A549 (cell line): ENCODE data around the gene PTPRE.

Source experiments
- CHD2 ChIP-seq: fragments of 150-350 bp; IDR thresholded peaks from 2 replicates; pipeline ENCODE4 v1.6.1; 2014; ENCODE audit warnings: low read length; ENCODE audit not compliant: partially characterized antibody
- CTCF ChIP-seq: fragments of >200 bp; sonication (Bioruptor Twin); formaldehyde crosslinking; IDR thresholded peaks from 3 replicates; pipeline ENCODE4 v1.5.1; 2016
- HDAC2 ChIP-seq: fragments of 200-600 bp; sonication (generic); IDR thresholded peaks from 2 replicates; pipeline ENCODE4 v1.6.1; 2016
- KDM1A ChIP-seq: fragments of 200-600 bp; sonication (generic); IDR thresholded peaks from 2 replicates; pipeline ENCODE4 v1.6.1; 2016; ENCODE audit warnings: low read depth, mild to moderate bottlenecking
- MYC ChIP-seq: IDR thresholded peaks from 2 replicates; pipeline ENCODE4 v1.6.1; 2012; ENCODE audit warnings: mild to moderate bottlenecking, inconsistent platforms, low read length, improper control_type of control experiment, borderline replicate concordance
- POLR2A ChIP-seq: IDR thresholded peaks from 2 replicates; pipeline ENCODE4 v1.6.1; 2012; ENCODE audit warnings: mild to moderate bottlenecking, low read length
- POLR2AphosphoS2 ChIP-seq: conservative IDR thresholded peaks from 2 replicates; pipeline ENCODE4 v1.6.1; 2012; ENCODE audit warnings: low read length, improper control_type of control experiment, inconsistent platforms
- TF ChIP-seq, protein P1 (sequence below): fragments of 250-450 bp; sonication (Bioruptor Pico); IDR thresholded peaks from 2 replicates; pipeline ENCODE4 v1.5.0; 2021; ENCODE audit warnings: mild to moderate bottlenecking, moderate library complexity, borderline replicate concordance
- TF ChIP-seq, protein P2 (sequence below): IDR thresholded peaks from 2 replicates; pipeline ENCODE4 v1.6.1; 2012

- TF ChIP-seq, protein P1, sequence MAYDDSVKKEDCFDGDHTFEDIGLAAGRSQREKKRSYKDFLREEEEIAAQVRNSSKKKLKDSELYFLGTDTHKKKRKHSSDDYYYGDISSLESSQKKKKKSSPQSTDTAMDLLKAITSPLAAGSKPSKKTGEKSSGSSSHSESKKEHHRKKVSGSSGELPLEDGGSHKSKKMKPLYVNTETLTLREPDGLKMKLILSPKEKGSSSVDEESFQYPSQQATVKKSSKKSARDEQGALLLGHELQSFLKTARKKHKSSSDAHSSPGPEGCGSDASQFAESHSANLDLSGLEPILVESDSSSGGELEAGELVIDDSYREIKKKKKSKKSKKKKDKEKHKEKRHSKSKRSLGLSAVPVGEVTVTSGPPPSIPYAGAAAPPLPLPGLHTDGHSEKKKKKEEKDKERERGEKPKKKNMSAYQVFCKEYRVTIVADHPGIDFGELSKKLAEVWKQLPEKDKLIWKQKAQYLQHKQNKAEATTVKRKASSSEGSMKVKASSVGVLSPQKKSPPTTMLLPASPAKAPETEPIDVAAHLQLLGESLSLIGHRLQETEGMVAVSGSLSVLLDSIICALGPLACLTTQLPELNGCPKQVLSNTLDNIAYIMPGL (CRISPR knock-in tag) = no peak
- TF ChIP-seq, protein P2, sequence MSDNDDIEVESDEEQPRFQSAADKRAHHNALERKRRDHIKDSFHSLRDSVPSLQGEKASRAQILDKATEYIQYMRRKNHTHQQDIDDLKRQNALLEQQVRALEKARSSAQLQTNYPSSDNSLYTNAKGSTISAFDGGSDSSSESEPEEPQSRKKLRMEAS = no peak
- TF ChIP-seq CHD2 = no peak
- no peak for TF ChIP-seq POLR2A
- TF ChIP-seq CTCF = peak; percentile 29
- TF ChIP-seq HDAC2 = no peak
- no peak for TF ChIP-seq KDM1A
- TF ChIP-seq POLR2AphosphoS2 = no peak
- TF ChIP-seq MYC = no peak
Observed at GRCh38 chr10:128116851-128117615, 210.1 kb downstream of the PTPRE start.
